ENCODE results near the gene JMJD8.

Gene JMJD8

DNA sequence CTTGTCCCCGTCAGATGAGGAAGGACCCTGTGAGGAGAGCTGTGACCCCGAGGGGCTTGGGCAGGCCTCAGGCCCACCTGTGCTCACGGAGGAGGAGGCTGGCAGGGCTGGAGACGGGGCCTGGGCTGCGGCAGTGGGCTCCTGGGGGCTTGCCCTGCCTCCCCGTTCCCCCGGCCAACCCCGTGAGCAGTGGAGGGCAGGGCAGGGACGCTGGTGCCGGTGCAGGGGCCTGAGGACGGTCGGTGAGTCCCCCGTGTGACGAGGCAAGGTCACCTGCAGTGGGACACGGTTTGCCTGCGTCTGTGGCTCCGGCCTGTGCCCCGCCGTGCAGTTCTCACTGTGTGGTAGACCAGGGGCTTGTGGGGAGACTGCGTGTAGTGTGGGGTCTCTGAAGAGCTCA, 24.5 kb downstream of the JMJD8 start:
- DNase-seq (ENCODE audit: low spot score), result no peak

- DNase-seq (ENCODE audit: low spot score), result no peak
These were observed 25.2 kb downstream of the JMJD8 start for GRCh38 chr16:658679-659571.

DNA sequence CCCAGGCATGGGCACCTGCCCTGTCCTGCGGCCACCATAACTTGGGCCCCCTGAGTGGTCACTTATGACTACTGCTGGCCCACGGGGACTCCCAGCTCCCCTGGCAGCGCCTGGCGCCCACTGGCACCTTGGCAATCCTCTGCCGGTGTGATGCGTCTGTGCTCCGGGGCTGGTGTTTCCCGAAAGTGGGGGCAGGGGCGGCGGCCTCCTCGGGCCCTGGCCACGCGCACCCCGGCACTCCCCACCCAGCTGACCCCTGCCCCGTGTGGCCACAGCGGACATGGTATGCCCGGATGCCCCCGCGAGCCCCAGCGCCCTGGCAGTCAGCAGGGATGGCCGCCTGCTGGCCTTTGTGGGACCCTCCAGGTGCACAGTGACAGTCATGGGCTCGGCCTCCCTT, 26.6 kb downstream of the JMJD8 start:
- DNase-seq (ENCODE audit: low spot score), result no peak

DNA sequence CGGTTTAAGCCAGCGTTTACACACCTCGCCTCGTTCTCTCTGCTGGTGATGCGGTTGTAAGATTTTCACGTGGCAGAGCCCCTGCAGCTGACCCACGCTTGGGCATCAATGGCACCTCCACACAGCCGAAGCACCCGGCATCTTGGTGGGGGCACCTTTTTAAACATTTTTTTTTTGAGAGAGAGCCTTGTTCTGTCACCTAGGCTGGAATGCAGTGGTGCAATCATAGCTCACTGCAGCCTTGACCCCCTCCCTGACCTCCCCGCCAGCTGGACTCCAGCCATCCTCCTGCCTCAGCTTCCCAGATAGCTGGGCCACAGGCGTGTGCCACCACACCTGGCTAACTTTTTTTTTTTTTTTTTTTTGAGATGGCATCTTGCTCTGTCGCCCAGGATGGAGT, 30.1 kb downstream of the JMJD8 start:
- DNase-seq (ENCODE audit: low spot score), result no peak

- DNase-seq (ENCODE audit: low spot score), result no peak
These were observed 31.5 kb downstream of the JMJD8 start for GRCh38 chr16:652454-653305.

- DNase-seq (ENCODE audit: low spot score), result no peak
These were observed 32.3 kb downstream of the JMJD8 start for GRCh38 chr16:651844-652243.

- no peak for DNase-seq (ENCODE audit: low spot score)
These were observed 34.5 kb downstream of the JMJD8 start for GRCh38 chr16:649631-650030.

GRCh38 chr16:648781-649589, 35.1 kb downstream of the JMJD8 start, which contains the start of gene WDR90:
WDR90 (plus strand) TSS chr16:649365; CDS start chr16:649417, 52 bp downstream.
- peak; percentile 95 for DNase-seq (ENCODE audit: low spot score)

- peak; percentile 62 for DNase-seq (ENCODE audit: low spot score)
These were observed 35.9 kb downstream of the JMJD8 start for GRCh38 chr16:648071-648780.

DNA sequence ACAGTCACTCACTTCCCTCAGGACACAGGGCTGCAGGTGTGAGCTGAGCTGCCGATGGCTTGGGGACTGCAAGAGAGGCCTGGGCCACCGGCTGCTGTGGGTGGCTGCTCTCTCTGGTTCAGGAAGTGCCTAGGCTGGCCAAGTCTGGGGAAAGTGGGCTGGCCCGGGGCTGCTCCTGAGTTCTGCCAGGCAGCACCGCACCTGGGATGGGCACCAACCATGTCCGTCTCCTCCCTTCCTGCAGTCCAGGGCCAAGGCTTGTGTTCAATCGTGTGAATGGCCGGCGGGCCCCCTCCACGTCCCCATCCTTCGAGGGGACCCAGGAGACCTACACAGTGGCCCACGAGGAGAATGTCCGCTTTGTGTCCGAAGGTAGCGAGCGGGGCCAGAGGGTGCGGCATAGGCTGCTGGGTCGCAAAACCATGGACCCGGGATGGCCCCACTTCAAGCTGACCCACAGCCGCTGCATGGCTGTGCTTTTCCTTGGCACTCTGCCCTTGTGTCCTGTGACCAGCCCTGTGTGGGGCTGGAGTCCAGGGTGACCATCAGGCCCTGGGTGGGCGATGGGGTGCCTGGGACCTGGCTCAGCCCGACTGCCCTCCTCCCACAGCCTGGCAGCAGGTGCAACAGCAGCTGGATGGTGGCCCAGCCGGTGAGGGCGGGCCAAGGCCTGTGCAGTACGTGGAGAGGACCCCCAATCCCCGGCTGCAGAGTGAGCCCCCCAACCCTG, 36.8 kb downstream of the JMJD8 start:
- no peak for DNase-seq (ENCODE audit: low spot score)

GRCh38 chr16:646679-647172, 37.4 kb downstream of the JMJD8 start:
- DNase-seq (ENCODE audit: low spot score), result no peak

- DNase-seq (ENCODE audit: low spot score), result no peak
These were observed 38.1 kb downstream of the JMJD8 start for GRCh38 chr16:645852-646678.

GRCh38 chr16:644556-644955, 39.6 kb downstream of the JMJD8 start:
- no peak for DNase-seq (ENCODE audit: low spot score)

GRCh38 chr16:643050-643368, 41.1 kb downstream of the JMJD8 start:
- no peak for DNase-seq (ENCODE audit: low spot score)

DNA sequence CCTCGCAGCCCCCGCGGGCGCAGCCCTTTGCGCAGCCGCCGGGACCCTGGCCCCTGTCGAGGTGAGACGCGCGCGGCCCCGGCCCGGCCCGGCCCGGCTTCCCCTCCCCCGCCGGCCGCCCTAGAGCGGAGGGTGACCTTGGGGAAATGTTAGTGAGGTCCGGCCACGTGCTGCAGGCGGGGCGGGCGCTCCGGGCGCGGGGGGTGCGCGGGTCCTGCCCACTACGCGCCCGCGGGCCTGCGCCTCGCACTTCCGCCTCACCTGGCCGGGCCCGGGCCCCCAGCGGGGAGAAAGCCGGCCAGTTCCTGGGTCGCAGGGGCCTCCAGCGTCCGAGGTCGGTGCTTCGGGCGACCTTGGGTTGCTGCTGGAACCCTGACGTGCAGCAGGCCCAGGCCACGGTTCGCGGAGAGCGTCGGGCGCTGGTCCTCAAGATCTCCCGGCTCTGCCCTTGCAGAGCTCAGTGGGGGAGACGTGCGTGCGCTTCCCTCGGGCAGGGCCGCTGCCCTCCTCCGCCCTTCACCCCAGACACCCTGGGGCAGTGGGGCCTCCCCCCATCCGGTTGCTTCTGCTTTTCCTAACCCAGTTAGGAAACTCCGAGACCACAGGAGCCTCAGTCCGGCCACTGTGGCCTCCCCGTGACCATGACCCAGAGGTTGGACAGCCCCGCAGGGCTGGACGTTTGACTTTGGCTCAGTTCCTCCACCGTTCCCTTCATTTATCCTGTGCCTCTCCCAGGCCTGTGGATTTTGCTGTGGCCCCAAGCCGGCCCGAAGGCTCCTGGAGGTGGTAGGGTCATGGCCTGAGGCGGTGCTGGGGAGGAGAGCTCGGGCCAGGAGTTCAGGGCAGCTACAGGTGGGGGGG, 41.7 kb downstream of the JMJD8 start:
- DNase-seq (ENCODE audit: low spot score), result peak; percentile 20

DNA sequence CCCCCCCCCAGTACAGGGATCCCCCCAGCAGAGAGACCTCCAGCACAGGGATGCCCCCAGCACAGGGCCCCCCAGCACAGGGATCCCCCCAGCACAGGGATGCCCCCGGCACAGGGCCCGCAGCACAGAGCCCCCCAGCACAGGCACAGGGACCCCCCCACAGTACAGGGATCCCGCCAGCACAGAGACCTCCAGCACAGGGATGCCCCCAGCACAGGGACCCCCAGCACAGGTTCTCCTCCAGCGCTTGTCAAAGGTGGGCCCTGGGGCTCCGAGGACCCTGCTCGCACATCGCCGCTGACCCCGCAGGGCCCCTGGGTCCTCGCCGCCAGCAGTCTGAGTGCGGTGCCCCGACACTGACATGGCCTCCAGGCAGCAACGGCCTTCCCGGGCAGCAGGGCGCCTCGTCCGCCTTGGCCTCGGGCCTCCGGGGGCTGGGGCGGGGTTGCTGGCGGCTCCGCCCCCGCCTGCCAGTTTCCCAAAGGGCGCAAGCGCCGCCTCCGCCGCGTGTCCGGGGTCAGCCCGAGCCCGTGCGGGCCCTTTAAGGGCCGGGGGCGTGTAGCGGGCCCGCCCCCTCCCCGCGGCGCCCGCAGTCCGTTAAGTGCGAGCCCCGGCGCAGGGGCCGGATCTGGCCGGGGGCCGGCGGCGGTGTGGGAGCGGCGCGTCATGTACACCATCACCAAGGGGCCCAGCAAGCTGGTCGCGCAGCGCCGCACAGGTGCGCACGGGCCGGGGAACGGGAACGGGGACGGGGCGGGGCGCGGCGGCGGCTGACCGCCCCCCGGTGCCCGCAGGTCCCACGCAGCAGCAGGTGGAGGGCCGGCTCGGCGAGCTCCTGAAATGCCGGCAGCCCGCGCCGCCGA, 42.6 kb downstream of the JMJD8 start, which contains the start of gene MCRIP2:
Gene MCRIP2, plus strand, starts transcription at position 503 of the 863 bp plus-strand sequence. Its CDS starts 164 bp downstream, at position 667.
- DNase-seq (ENCODE audit: low spot score), result peak; percentile 84

DNA sequence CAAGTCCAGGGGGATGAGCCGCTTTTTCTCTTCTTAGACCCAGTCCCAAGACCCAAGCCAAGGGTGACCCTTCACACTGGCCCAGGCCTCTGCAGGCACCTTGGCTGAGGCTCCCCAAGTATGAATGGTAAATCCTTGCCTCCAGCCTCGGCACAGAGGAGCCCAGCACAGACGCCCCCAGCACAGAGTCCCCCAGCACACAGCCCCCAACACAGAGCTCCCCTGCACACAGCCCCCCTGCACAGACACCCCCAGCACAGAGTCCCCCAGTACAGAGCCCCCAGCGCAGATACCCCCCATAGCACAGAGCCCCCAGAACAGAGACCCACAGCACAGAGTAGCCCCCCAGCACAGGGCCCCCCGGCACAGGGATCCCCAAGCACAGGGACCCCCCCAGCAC, 43.5 kb downstream of the JMJD8 start:
- DNase-seq (ENCODE audit: low spot score), result no peak

DNA sequence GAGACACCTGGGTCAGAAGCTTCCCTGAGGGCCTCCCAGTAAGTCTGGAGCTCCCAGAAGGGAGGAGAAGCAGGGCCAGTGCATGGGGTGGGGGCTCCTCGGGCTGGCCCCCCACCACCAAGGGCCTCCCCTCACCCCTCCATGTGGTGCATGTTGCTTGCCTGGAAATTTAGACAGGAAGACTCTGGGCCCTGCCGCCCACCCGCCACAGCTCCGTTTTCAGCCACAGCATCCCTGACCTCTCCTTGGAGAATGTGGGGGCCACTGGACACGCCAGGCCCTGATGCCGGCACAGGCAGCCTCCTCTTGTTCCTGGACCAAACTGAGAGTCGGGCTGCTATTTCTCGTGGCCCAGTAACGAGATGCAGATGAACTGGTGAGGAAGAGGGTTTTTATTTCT, 45.3 kb downstream of the JMJD8 start:
- no peak for DNase-seq (ENCODE audit: low spot score)

Measured in activated CD4-positive, alpha-beta T cell treated with anti-CD3 and anti-CD28 coated beads, Interleukin-2, Interleukin-4, amounts not matched to agents 100 ng/mL and 50 ng/mL, durations not matched to agents 16 hours and 8 hours (primary cell).